Measurements from ENCODE around the gene CPSF4L.
A peak's percentile ranks its signal among the peaks of the same experiment; 100 is the strongest.
"Not testable (repeated sequence)": the region's sequence is repeated elsewhere in the genome, so short reads cannot be mapped to it uniquely, and the experiment has no call there.

Gene CPSF4L, protein sequence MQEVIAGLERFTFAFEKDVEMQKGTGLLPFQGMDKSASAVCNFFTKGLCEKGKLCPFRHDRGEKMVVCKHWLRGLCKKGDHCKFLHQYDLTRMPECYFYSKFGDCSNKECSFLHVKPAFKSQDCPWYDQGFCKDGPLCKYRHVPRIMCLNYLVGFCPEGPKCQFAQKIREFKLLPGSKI

GRCh38 chr17:73261617-73261951, at the start of gene CPSF4L:
CPSF4L (minus strand) TSS chr17:73261880; CDS start chr17:73261818, 62 bp downstream.
- no peak for DNase-seq (ENCODE audit: low spot score)

- no peak for DNase-seq (ENCODE audit: low spot score)
Observed at GRCh38 chr17:73311428-73311780, 49.7 kb upstream of the CPSF4L start.

- DNase-seq (ENCODE audit: low spot score), result no peak
Observed at GRCh38 chr17:73309727-73310596, 48.3 kb upstream of the CPSF4L start.

GRCh38 chr17:73308959-73309358, 47.3 kb upstream of the CPSF4L start:
- not testable (repeated sequence) for DNase-seq (ENCODE audit: low spot score)

- peak; percentile 76 for DNase-seq (ENCODE audit: low spot score)
Observed at GRCh38 chr17:73308017-73308823, 46.5 kb upstream of the CPSF4L start.

GRCh38 chr17:73307130-73307529, 45.5 kb upstream of the CPSF4L start:
- DNase-seq (ENCODE audit: low spot score), result no peak

DNA sequence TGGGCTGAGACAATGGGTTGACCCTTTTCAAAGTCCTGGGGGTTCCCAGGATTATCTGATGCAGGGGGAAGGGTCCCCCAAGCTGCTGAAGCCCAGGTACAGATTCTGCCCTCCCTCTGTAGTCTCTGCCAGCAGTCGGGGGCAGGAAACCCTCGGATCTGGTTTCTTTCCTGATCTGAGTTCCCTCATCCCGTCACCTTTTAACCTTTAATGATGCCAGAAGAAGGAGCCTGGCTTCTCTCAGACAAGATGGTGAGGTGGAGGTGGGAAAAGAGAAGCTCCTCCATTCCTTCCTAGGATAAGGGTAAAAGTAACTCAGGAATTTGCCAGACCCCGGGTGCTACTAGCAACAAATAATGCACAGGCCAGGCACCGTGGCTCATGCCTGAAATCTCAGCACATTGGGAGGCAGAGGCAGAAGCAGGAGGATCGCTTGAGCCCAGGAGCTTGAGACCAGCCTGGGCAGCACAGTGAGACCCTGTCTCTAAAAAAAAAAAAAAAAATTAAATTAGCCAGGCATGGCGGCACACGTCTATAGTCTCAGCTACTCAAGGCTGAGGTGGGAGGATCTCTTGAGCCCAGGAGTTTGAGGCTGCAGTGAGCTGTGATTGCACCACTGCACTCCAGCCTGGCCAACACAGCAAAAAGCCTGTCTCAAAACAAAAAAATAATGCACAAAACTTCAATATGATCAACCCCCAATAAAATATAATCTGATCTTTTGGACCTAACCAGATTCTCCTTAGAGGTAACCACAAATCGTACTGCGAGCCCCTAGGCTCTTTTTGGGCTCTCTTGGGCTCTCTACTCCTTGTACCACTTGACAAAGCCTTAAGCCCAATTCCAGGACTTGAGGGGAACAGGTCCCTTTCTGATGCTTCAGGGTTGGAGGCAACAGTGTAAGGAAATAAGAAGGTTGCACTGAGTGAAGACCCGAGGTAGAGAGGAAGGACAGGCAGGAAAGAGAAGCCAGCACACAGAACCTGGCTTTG, 44.5 kb upstream of the CPSF4L start:
- DNase-seq (ENCODE audit: low spot score), result no peak

DNA sequence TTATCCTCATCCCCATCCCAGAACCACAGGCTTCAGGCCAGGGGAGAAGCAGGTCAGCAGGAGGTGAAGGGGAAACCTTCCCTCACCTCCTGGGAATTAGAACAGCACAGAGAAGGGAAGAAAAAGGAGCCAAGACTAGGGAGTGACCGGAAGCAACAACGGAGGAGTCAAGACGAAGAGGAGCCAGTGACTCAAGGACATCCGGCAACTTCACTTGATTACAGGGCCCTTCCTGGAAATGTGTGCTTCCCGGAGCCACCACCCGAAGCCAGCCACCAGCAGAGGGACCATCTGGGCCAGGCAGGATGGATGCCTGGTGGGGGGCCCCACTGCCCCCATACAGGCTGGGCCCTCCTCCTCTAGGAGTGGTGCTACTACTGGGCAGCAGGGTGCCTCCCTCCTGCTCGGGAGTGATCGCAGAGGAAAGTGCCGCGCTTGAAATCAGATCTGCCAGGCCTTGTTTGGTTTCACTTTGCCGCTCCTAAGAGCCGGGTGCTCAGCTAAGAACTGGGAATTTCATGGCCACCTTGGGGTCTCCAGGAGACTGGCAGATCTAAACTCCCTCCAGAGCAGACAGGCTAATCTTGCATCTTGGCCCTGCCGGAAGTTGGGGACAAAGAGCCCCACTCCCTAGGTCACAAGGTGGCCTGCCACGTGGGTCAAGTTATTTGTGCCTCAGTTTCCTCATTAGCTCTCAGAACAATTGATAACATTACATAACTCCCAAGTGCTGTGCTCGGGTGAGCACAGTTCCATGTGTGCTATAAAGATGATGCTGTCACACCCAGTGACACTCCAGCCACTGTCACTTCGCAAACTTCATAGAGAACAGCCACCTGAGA, 43.5 kb upstream of the CPSF4L start:
- no peak for DNase-seq (ENCODE audit: low spot score)

GRCh38 chr17:73304438-73304837, 42.8 kb upstream of the CPSF4L start:
- no peak for DNase-seq (ENCODE audit: low spot score)

GRCh38 chr17:73302189-73302588, 40.5 kb upstream of the CPSF4L start:
- DNase-seq (ENCODE audit: low spot score), result no peak

DNA sequence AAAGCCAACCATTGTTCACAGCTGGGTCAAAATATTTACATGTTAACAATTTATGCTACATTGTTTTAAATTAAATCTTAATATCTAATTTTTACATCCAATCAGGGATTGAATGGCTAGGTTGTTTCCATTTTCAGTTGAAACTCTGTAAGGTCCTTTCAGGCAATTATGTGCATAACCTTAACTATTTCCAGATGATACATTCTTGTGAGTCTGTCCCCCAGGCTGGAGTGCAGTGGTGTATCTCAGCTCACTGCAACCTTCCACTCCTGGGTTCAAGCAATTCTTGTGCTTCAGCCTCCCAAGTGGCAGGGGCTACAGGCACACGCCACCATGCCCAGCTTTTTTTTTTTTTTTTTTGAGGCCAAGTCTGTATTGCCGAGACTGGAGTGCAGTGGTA, 39.7 kb upstream of the CPSF4L start:
- DNase-seq (ENCODE audit: low spot score), result no peak

- DNase-seq (ENCODE audit: low spot score), result no peak
Observed at GRCh38 chr17:73300392-73300791, 38.7 kb upstream of the CPSF4L start.

GRCh38 chr17:73297934-73298861, 36.5 kb upstream of the CPSF4L start:
- DNase-seq (ENCODE audit: low spot score), result no peak

- no peak for DNase-seq (ENCODE audit: low spot score)
Observed at GRCh38 chr17:73293480-73293911, 31.8 kb upstream of the CPSF4L start.

GRCh38 chr17:73293031-73293430, 31.4 kb upstream of the CPSF4L start:
- no peak for DNase-seq (ENCODE audit: low spot score)

DNA sequence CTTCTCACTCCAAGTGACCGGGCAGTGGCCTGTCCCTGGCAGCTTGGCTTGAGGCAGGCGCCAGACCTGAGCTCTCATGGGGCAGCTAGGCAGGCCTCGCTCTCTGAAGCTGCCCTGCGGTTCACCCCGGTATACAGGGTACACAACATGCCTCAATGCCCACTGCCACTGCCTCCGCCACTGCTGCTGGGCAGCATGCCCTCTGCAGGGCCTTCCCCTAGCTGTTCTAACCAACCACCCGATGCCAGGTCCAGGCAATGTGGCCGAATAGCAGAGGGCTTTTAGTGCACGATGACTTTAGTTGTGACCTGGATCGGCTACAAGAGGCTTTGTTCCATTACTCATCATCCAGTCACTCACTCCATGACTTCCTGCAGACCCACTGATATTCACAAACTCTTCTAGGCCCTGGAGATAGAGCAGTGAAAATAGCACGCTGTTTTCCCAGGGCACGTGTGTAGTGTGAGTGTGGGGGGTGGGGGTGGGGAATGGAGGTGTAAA, 30.4 kb upstream of the CPSF4L start:
- DNase-seq (ENCODE audit: low spot score), result no peak

DNA sequence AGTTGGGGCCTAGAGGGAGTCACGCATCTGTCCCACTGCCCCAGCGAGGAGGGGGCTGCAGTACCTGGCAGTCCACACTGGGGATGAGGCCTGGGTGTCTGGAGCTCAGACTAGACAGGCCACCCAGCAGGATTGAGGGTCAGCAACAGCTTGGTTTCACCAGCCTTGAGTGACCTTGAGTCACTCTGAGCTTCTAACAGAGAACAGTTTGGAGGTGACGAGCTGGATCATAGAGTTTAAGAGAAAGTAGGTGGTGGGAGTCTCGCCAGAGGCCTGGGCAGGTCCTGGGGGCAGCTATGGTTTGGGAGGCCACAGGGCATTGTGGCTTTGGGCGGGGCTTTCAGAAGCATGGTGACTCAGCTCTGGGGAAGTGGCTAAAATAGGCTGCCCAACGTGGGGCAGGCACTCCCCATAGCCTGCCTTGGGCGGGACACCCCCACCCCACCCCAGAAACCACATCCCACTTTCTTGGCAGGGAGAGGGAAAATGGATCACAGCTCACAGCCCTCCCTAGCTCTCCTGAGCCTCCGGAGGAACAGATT, 29.7 kb upstream of the CPSF4L start:
- DNase-seq (ENCODE audit: low spot score), result no peak

DNA sequence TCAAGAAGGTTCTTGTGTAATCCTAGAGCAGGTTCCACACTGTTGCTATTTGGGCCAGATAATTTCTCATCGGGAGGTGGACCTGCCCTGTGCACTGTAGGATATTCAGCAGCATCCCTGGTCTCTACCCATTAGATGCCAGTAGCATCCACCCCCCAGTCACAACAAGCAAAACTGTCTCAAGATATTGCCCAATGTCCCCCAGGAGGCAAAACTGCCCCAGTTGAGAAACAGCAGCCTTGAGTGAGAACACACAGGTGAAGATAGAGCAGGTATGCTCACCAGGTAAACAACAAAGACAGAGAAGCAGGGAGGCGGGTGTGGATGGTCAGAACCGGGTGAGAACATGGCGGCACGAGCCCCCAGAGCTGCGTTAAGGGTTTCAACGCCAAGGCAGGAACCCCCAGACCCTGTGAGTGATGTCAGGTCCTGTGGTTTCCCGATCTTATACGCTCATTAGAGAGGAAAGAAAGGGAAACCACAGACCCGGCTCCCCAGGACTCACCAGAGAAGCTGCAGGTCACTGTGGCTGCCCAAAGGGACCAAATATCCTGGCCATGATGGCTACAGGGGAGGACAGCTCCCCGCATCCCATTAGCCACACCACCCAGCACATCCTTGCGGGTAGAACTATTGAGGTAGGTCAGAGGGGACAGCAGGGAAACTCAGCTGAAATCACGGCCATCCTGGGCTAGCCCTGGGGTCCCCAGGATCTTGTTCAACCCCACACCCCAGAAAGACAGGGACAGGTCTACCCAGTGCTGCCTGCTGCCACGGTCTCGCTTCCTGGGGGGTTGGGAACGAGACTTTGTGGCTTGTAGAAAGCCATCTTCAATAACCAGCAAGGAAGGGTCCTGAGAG, 28.9 kb upstream of the CPSF4L start:
- no peak for DNase-seq (ENCODE audit: low spot score)
